Suprapubic skin (tissue), 4 donors: Measurements from ENCODE around the gene RIOX2.

ENCODE experiments used
- CTCF ChIP-seq, 2 donors: fragments of 200-600 bp in 1 of 2; fragments of 450-650 bp in 1 of 2; sonication (generic) in 1 of 2; IDR thresholded peaks; one replicate each; pipeline ENCODE4 v1.5.1; 2016 to 2019; ENCODE audit warnings: antibody characterized with exemption in 2 of 2, mild to moderate bottlenecking in 1 of 2, moderate library complexity in 1 of 2
- EP300 ChIP-seq: sonication (generic); formaldehyde crosslinking; IDR thresholded peaks from one replicate; pipeline ENCODE4 v1.6.1; 2017; ENCODE audit warnings: antibody characterized with exemption
- POLR2A ChIP-seq, 2 donors: fragments of 450-650 bp; IDR thresholded peaks; one replicate each; pipeline ENCODE4 v1.6.1; 2017; ENCODE audit warnings: antibody characterized with exemption in 2 of 2, mild to moderate bottlenecking in 2 of 2, moderate library complexity in 2 of 2
- POLR2AphosphoS5 ChIP-seq, 3 donors: sonication (generic); formaldehyde crosslinking; IDR thresholded peaks; one replicate each; pipeline ENCODE4 v1.6.1; 2017; ENCODE audit warnings: antibody characterized with exemption in 3 of 3

- TF ChIP-seq POLR2AphosphoS5 (IDR thresholded peaks at IDR 0.05) = no peak
- no peak for TF ChIP-seq EP300
- TF ChIP-seq CTCF (IDR thresholded peaks at IDR 0.05) = no peak
- TF ChIP-seq POLR2A (IDR thresholded peaks at IDR 0.05) = no peak
Observed at GRCh38 chr3:97954228-97954827, 17.9 kb downstream of the RIOX2 start.
